PFSK-1 (cell line): ENCODE measurements around the gene KRT35.

ENCODE experiments used
- FOXP2 ChIP-seq: optimal IDR thresholded peaks from 2 replicates; pipeline ENCODE3; 2011; ENCODE audit warnings: borderline replicate concordance, control low read depth, inconsistent platforms; ENCODE audit not compliant: insufficient read depth; ENCODE audit errors: extremely low read length, extremely low read depth
- POLR2AphosphoS5 ChIP-seq: IDR thresholded peaks from 2 replicates; pipeline ENCODE4 v1.6.1; 2012; ENCODE audit warnings: low read depth, mild to moderate bottlenecking, control low read depth, low read length, moderate library complexity
- SIN3A ChIP-seq: IDR thresholded peaks from 2 replicates; pipeline ENCODE4 v1.6.1; 2012; ENCODE audit warnings: mild to moderate bottlenecking, low read length, moderate library complexity, borderline replicate concordance; ENCODE audit not compliant: insufficient read depth
- TAF1 ChIP-seq: IDR thresholded peaks from 2 replicates; pipeline ENCODE4 v1.6.1; 2012; ENCODE audit warnings: low read length, control low read depth, borderline replicate concordance; ENCODE audit not compliant: insufficient read depth
- TF ChIP-seq, protein P1 (sequence below), 2 experiments: IDR thresholded peaks; 2 replicates each; pipeline versions ENCODE4 v1.6.1 to v1.8.0; 2011 to 2012; ENCODE audit warnings: low read depth in 2 of 2, low read length in 2 of 2, control low read depth in 1 of 2, inconsistent platforms in 1 of 2, mild to moderate bottlenecking in 1 of 2, moderate library complexity in 1 of 2; ENCODE audit not compliant: insufficient read depth in 1 of 2

DNA sequence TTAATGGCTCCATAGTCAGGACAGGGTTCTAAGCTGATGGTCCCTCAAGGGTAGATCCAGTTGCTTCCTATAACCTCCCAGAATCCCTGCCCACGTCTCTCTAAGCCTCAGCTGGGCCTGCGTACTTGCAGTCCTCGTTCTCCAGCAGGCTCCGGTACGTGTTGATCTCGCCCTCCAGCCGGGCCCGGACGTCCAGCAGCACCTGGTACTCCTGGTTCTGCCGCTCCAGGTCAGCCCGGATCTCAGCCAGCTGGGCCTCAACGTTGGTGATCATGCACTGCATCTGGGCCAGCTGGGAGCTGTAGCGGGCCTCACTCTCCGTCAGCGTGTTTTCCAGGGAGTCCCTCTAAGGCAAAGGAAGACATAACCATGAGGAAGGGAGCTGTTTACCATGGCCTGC, 18.2 kb downstream of the KRT35 start:
- TF ChIP-seq, protein P1, sequence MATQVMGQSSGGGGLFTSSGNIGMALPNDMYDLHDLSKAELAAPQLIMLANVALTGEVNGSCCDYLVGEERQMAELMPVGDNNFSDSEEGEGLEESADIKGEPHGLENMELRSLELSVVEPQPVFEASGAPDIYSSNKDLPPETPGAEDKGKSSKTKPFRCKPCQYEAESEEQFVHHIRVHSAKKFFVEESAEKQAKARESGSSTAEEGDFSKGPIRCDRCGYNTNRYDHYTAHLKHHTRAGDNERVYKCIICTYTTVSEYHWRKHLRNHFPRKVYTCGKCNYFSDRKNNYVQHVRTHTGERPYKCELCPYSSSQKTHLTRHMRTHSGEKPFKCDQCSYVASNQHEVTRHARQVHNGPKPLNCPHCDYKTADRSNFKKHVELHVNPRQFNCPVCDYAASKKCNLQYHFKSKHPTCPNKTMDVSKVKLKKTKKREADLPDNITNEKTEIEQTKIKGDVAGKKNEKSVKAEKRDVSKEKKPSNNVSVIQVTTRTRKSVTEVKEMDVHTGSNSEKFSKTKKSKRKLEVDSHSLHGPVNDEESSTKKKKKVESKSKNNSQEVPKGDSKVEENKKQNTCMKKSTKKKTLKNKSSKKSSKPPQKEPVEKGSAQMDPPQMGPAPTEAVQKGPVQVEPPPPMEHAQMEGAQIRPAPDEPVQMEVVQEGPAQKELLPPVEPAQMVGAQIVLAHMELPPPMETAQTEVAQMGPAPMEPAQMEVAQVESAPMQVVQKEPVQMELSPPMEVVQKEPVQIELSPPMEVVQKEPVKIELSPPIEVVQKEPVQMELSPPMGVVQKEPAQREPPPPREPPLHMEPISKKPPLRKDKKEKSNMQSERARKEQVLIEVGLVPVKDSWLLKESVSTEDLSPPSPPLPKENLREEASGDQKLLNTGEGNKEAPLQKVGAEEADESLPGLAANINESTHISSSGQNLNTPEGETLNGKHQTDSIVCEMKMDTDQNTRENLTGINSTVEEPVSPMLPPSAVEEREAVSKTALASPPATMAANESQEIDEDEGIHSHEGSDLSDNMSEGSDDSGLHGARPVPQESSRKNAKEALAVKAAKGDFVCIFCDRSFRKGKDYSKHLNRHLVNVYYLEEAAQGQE (IDR thresholded peaks at IDR 0.05; ENCODE audit: insufficient read depth in 1 of 2, low read depth in 2 of 2, low read length in 2 of 2) = no peak
- TF ChIP-seq POLR2AphosphoS5 (no peak), TAF1 (no peak), SIN3A (no peak), FOXP2 (no peak)
